HEK293 (cell line): Measurements from ENCODE around the gene EML6.

ENCODE experiments used
- CTCF ChIA-PET: fragments of 350-600 bp; formaldehyde crosslinking; extraction: SDS; loops from one replicate; lab custom pipeline; 2021; ENCODE audit warnings: antibody characterized with exemption; lab: Yijun Ruan, JAX
- POLR2A ChIA-PET: fragments of 300-600 bp; formaldehyde crosslinking; extraction: SDS; loops from one replicate; lab custom pipeline; 2020; ENCODE audit warnings: antibody characterized with exemption, inconsistent platforms; lab: Yijun Ruan, JAX
- H3K27ac ChIP-seq: fragments of 200-500 bp; sonication (Bioruptor generic); 2 replicates; pipeline ENCODE4 v1.5.1; 2014; ENCODE audit warnings: low read depth, low read length, control low read depth, inconsistent platforms; ENCODE audit errors: extremely low read depth
- H3K36me3 ChIP-seq, 2 experiments: fragments of 200-500 bp in 1 of 2; sonication (Bioruptor generic) in 1 of 2; 1 replicate in 1 of 2; 2 replicates in 1 of 2; pipeline ENCODE4 v1.5.1; 2014 to 2017; ENCODE audit warnings: inconsistent platforms in 2 of 2, low read length in 2 of 2; ENCODE audit not compliant: control insufficient read depth in 2 of 2, insufficient read depth in 1 of 2
- H3K4me1 ChIP-seq: fragments of 200-500 bp; sonication (Bioruptor generic); 2 replicates; pipeline ENCODE4 v1.5.1; 2014; ENCODE audit warnings: mild to moderate bottlenecking, low read length, inconsistent platforms; ENCODE audit not compliant: control insufficient read depth, insufficient read depth
- H3K4me3 ChIP-seq: 2 replicates; pipeline ENCODE4 v1.5.1; 2011; ENCODE audit warnings: low read depth, mild to moderate bottlenecking, control low read depth, low read length, moderate library complexity
- H3K9me3 ChIP-seq: fragments of 200-500 bp; sonication (Bioruptor generic); 2 replicates; pipeline ENCODE4 v1.5.1; 2014; ENCODE audit warnings: low read depth, low read length, inconsistent platforms; ENCODE audit not compliant: control insufficient read depth, insufficient read depth
- BCL11B ChIP-seq: fragments of 450-650 bp; formaldehyde crosslinking; IDR thresholded peaks from 2 replicates; pipeline ENCODE4 v1.5.1; 2016; ENCODE audit warnings: low read depth, missing biosample characterization, missing genetic modification characterization
- SALL2 ChIP-seq: fragments of 450-650 bp; formaldehyde crosslinking; IDR thresholded peaks from 2 replicates; pipeline ENCODE4 v1.5.0; 2017; ENCODE audit warnings: missing biosample characterization, mild to moderate bottlenecking, missing genetic modification characterization, borderline replicate concordance
- ZBTB11 ChIP-seq: fragments of 450-650 bp; formaldehyde crosslinking; conservative IDR thresholded peaks from 2 replicates; pipeline ENCODE4 v1.5.1; 2016; ENCODE audit warnings: low read depth, missing biosample characterization, missing genetic modification characterization
- ZBTB21 ChIP-seq: fragments of 450-650 bp; formaldehyde crosslinking; IDR thresholded peaks from 2 replicates; pipeline ENCODE4 v1.5.1; 2017; ENCODE audit warnings: missing biosample characterization, missing genetic modification characterization
- ZFP69B ChIP-seq: fragments of 450-650 bp; formaldehyde crosslinking; IDR thresholded peaks from 2 replicates; pipeline ENCODE4 v1.5.1; 2016; ENCODE audit warnings: missing biosample characterization, missing genetic modification characterization
- ZNF10 ChIP-seq: fragments of 450-650 bp; formaldehyde crosslinking; IDR thresholded peaks from 2 replicates; pipeline ENCODE4 v1.5.1; 2017; ENCODE audit warnings: missing biosample characterization, missing genetic modification characterization
- ZNF133 ChIP-seq: fragments of 450-650 bp; formaldehyde crosslinking; IDR thresholded peaks from 2 replicates; pipeline ENCODE4 v1.5.1; 2016; ENCODE audit warnings: missing biosample characterization, missing genetic modification characterization
- ZNF140 ChIP-seq: fragments of 450-650 bp; formaldehyde crosslinking; IDR thresholded peaks from 2 replicates; pipeline ENCODE4 v1.5.1; 2016; ENCODE audit warnings: missing biosample characterization, missing genetic modification characterization
- ZNF146 ChIP-seq: fragments of 450-650 bp; formaldehyde crosslinking; IDR thresholded peaks from 2 replicates; pipeline ENCODE4 v1.5.1; 2016; ENCODE audit warnings: missing biosample characterization, missing genetic modification characterization
- ZNF302 ChIP-seq: fragments of 450-650 bp; formaldehyde crosslinking; IDR thresholded peaks from 2 replicates; pipeline ENCODE4 v1.5.1; 2016; ENCODE audit warnings: missing biosample characterization, missing genetic modification characterization, low read depth
- ZNF433 ChIP-seq: fragments of 450-650 bp; formaldehyde crosslinking; IDR thresholded peaks from 2 replicates; pipeline ENCODE4 v1.5.1; 2016; ENCODE audit warnings: missing biosample characterization, missing genetic modification characterization, low read depth
- ZNF473 ChIP-seq: fragments of 450-650 bp; formaldehyde crosslinking; IDR thresholded peaks from 2 replicates; pipeline ENCODE4 v1.5.1; 2017; ENCODE audit warnings: missing biosample characterization, missing genetic modification characterization
- ZNF529 ChIP-seq: fragments of 450-650 bp; formaldehyde crosslinking; IDR thresholded peaks from 2 replicates; pipeline ENCODE4 v1.5.1; 2017; ENCODE audit warnings: missing genetic modification characterization, missing biosample characterization; ENCODE audit not compliant: insufficient replicate concordance
- ZNF548 ChIP-seq: fragments of 450-650 bp; formaldehyde crosslinking; IDR thresholded peaks from 2 replicates; pipeline ENCODE4 v1.5.1; 2016; ENCODE audit warnings: missing biosample characterization, missing genetic modification characterization
- ZNF558 ChIP-seq: fragments of 450-650 bp; formaldehyde crosslinking; IDR thresholded peaks from 2 replicates; pipeline ENCODE4 v1.5.1; 2016; ENCODE audit warnings: missing biosample characterization, missing genetic modification characterization
- ZNF585B ChIP-seq: fragments of 450-650 bp; formaldehyde crosslinking; IDR thresholded peaks from 2 replicates; pipeline ENCODE4 v1.5.1; 2016; ENCODE audit warnings: missing biosample characterization, missing genetic modification characterization
- ZNF624 ChIP-seq: fragments of 450-650 bp; formaldehyde crosslinking; IDR thresholded peaks from 2 replicates; pipeline ENCODE4 v1.5.1; 2017; ENCODE audit warnings: missing biosample characterization, missing genetic modification characterization
- ZNF654 ChIP-seq: fragments of 450-650 bp; formaldehyde crosslinking; IDR thresholded peaks from 2 replicates; pipeline ENCODE4 v1.5.1; 2016; ENCODE audit warnings: low read depth, missing biosample characterization, missing genetic modification characterization
- ZNF837 ChIP-seq: fragments of 450-650 bp; formaldehyde crosslinking; IDR thresholded peaks from 2 replicates; pipeline ENCODE4 v1.5.1; 2016; ENCODE audit warnings: missing biosample characterization, missing genetic modification characterization
- ZSCAN23 ChIP-seq: fragments of 450-650 bp; formaldehyde crosslinking; IDR thresholded peaks from 2 replicates; pipeline ENCODE4 v1.5.1; 2016; ENCODE audit warnings: missing biosample characterization, missing genetic modification characterization
- TF ChIP-seq, protein P1 (sequence below): fragments of 450-650 bp; formaldehyde crosslinking; optimal IDR thresholded peaks from 2 replicates; pipeline ENCODE3; 2016; ENCODE audit warnings: missing biosample characterization, mild to moderate bottlenecking, missing genetic modification characterization
- TF ChIP-seq, protein P2 (sequence below): fragments of 450-650 bp; formaldehyde crosslinking; IDR thresholded peaks from 2 replicates; pipeline ENCODE4 v1.5.1; 2016; ENCODE audit warnings: missing biosample characterization, missing genetic modification characterization

EML6 gene

GRCh38 chr2:54710216-54710615, 13.2 kb upstream of the EML6 start:
- POLR2A ChIA-PET = interaction anchor here (0.6 kb wide), 1 partner anchor 269 kb away, joined by 4 read pairs; no protein-coding TSS in a partner anchor
- H3K4me3 ChIP-seq = no peak overlapping the region
- no peaks in the 10 kb centered on the region for H3K36me3 ChIP-seq
- CTCF ChIA-PET = interaction anchor here (0.7 kb wide), 1 partner anchor 657 kb away, joined by 3 read pairs; no protein-coding TSS in a partner anchor
- no peaks in the 10 kb centered on the region for H3K9me3 ChIP-seq
- no peak overlapping the region for H3K27ac ChIP-seq
- TF ChIP-seq ZNF548 (tag by site-specific recombination) = no peak
- no peak for TF ChIP-seq ZNF146
- no peak for TF ChIP-seq SALL2 (tag by site-specific recombination)
- no peak for TF ChIP-seq ZNF624 (tag by site-specific recombination)
- no peak for TF ChIP-seq ZNF10
- no peak for TF ChIP-seq ZBTB21 (tag by site-specific recombination)
- TF ChIP-seq ZNF837 (tag by site-specific recombination) = no peak
- no peak for TF ChIP-seq ZBTB11 (tag by site-specific recombination)
- TF ChIP-seq, protein P1, sequence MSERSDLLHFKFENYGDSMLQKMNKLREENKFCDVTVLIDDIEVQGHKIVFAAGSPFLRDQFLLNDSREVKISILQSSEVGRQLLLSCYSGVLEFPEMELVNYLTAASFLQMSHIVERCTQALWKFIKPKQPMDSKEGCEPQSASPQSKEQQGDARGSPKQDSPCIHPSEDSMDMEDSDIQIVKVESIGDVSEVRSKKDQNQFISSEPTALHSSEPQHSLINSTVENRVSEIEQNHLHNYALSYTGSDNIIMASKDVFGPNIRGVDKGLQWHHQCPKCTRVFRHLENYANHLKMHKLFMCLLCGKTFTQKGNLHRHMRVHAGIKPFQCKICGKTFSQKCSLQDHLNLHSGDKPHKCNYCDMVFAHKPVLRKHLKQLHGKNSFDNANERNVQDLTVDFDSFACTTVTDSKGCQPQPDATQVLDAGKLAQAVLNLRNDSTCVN (tag by site-specific recombination) = no peak
- TF ChIP-seq ZNF654 (tag by site-specific recombination) = no peak
- TF ChIP-seq ZSCAN23 (tag by site-specific recombination) = no peak
- TF ChIP-seq, all 188 proteins: peak for 0
- H3K4me1 ChIP-seq = no peaks in the 10 kb centered on the region

DNA sequence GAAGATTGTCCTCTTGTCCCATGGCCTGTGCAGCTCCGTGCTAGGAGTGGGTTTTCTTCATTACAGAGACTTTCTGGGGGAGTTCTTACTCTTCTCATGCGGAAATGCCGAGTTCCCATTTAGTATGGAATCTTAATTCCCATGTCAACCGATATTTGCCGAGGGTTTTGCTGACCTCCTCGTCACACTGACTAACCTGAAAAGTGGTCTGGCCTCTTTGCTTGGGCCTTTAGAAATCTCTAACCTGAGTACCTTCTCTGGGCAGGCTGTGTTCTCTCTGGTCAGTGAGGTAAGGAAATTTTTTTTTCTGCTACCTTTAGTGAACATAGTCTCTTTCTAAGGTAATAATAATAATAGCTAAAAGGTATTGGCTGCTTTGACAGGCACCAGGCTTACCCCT, 10.9 kb upstream of the EML6 start:
- H3K9me3 ChIP-seq = no peaks in the 10 kb centered on the region
- no peaks in the 10 kb centered on the region for H3K36me3 ChIP-seq
- no peak for TF ChIP-seq ZNF433
- no peak for TF ChIP-seq ZNF302 (tag by site-specific recombination)
- TF ChIP-seq ZNF133 (tag by site-specific recombination) = no peak
- no peak for TF ChIP-seq ZNF473 (tag by site-specific recombination)
- no peak for TF ChIP-seq ZFP69B (tag by site-specific recombination)
- no peak for TF ChIP-seq ZNF140
- no peak for TF ChIP-seq ZNF558 (tag by site-specific recombination)
- no peak for TF ChIP-seq ZNF585B (tag by site-specific recombination)
- TF ChIP-seq ZNF529 (tag by site-specific recombination) = no peak
- TF ChIP-seq BCL11B (tag by site-specific recombination) = no peak
- TF ChIP-seq, protein P2, sequence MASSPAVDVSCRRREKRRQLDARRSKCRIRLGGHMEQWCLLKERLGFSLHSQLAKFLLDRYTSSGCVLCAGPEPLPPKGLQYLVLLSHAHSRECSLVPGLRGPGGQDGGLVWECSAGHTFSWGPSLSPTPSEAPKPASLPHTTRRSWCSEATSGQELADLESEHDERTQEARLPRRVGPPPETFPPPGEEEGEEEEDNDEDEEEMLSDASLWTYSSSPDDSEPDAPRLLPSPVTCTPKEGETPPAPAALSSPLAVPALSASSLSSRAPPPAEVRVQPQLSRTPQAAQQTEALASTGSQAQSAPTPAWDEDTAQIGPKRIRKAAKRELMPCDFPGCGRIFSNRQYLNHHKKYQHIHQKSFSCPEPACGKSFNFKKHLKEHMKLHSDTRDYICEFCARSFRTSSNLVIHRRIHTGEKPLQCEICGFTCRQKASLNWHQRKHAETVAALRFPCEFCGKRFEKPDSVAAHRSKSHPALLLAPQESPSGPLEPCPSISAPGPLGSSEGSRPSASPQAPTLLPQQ (tag by site-specific recombination) = no peak
- H3K4me1 ChIP-seq = no peaks in the 10 kb centered on the region
- ChIA-PET POLR2A (no interaction called here), CTCF (interaction anchor here (1.0 kb wide), 1 partner anchor 47 kb away, joined by 3 read pairs; no protein-coding TSS in a partner anchor)
- H3K4me3 ChIP-seq = no peak overlapping the region
- H3K27ac ChIP-seq = no peak overlapping the region
